ENCODE results near the gene PPIF.

The PPIF gene

GRCh38 chr10:79367426-79368189, 20.3 kb downstream of the PPIF start:
- DNase-seq (ENCODE audit: low read depth): peak; percentile 59

GRCh38 chr10:79372871-79373270, 25.6 kb downstream of the PPIF start:
- H3K27me3 ChIP-seq (replicated peaks; ENCODE audit: control insufficient read depth, insufficient read depth, low read length): no peaks in the 10 kb centered on the region
- DNase-seq (ENCODE audit: low read depth): no peak
- H3K4me1 ChIP-seq (ENCODE audit: control insufficient read depth, insufficient read depth, low read length): peaks cover 22% of the 10 kb centered on the region
- H3K9ac ChIP-seq (ENCODE audit: low read length): no peak overlapping the region
- no peak overlapping the region for H3K4me3 ChIP-seq (ENCODE audit: low read length)
- H3K9me3 ChIP-seq (ENCODE audit: control insufficient read depth, low read length): peaks cover 7% of the 10 kb centered on the region
- no peaks in the 10 kb centered on the region for H3K36me3 ChIP-seq (ENCODE audit: control insufficient read depth, insufficient read depth, low read length, severe bottlenecking)

More at GRCh38 chr10:79367426-79368189, 20.3 kb downstream of the PPIF start:
- Histone ChIP-seq H3K27me3 (replicated peaks; ENCODE audit: control insufficient read depth, insufficient read depth, low read length) (no peaks in the 10 kb centered on the region), H3K9ac (ENCODE audit: low read length) (no peak overlapping the region), H3K36me3 (ENCODE audit: control insufficient read depth, insufficient read depth, low read length, severe bottlenecking) (no peaks in the 10 kb centered on the region), H3K4me3 (ENCODE audit: low read length) (no peak overlapping the region), H3K9me3 (ENCODE audit: control insufficient read depth, low read length) (peaks cover 7% of the 10 kb centered on the region), H3K4me1 (ENCODE audit: control insufficient read depth, insufficient read depth, low read length) (peaks cover 12% of the 10 kb centered on the region)

- Histone ChIP-seq H3K9ac (ENCODE audit: low read length) (peak overlapping the region; percentile 42), H3K9me3 (ENCODE audit: control insufficient read depth, low read length) (peaks cover 7% of the 10 kb centered on the region), H3K4me1 (ENCODE audit: control insufficient read depth, insufficient read depth, low read length) (peaks cover 27% of the 10 kb centered on the region), H3K4me3 (ENCODE audit: low read length) (no peak overlapping the region), H3K27me3 (replicated peaks; ENCODE audit: control insufficient read depth, insufficient read depth, low read length) (no peaks in the 10 kb centered on the region), H3K36me3 (ENCODE audit: control insufficient read depth, insufficient read depth, low read length, severe bottlenecking) (no peaks in the 10 kb centered on the region)
- peak; percentile 91 for DNase-seq (ENCODE audit: low read depth)
These were observed 27.3 kb downstream of the PPIF start for GRCh38 chr10:79374312-79375191.

GRCh38 chr10:79375321-79376077, 28.2 kb downstream of the PPIF start:
- no peaks in the 10 kb centered on the region for H3K27me3 ChIP-seq (replicated peaks; ENCODE audit: control insufficient read depth, insufficient read depth, low read length)
- DNase-seq (ENCODE audit: low read depth): peak; percentile 39
- peaks cover 4% of the 10 kb centered on the region for H3K9me3 ChIP-seq (ENCODE audit: control insufficient read depth, low read length)
- H3K4me3 ChIP-seq (ENCODE audit: low read length): no peak overlapping the region
- H3K36me3 ChIP-seq (ENCODE audit: control insufficient read depth, insufficient read depth, low read length, severe bottlenecking): no peaks in the 10 kb centered on the region
- H3K4me1 ChIP-seq (ENCODE audit: control insufficient read depth, insufficient read depth, low read length): peaks cover 37% of the 10 kb centered on the region
- H3K9ac ChIP-seq (ENCODE audit: low read length): peak overlapping the region; percentile 42

- H3K27me3 ChIP-seq (replicated peaks; ENCODE audit: control insufficient read depth, insufficient read depth, low read length): no peaks in the 10 kb centered on the region
- H3K9ac ChIP-seq (ENCODE audit: low read length): no peak overlapping the region
- no peak overlapping the region for H3K4me3 ChIP-seq (ENCODE audit: low read length)
- no peaks in the 10 kb centered on the region for H3K36me3 ChIP-seq (ENCODE audit: control insufficient read depth, insufficient read depth, low read length, severe bottlenecking)
- H3K4me1 ChIP-seq (ENCODE audit: control insufficient read depth, insufficient read depth, low read length): peaks cover 43% of the 10 kb centered on the region
- no peaks in the 10 kb centered on the region for H3K9me3 ChIP-seq (ENCODE audit: control insufficient read depth, low read length)
- DNase-seq (ENCODE audit: low read depth): no peak
These were observed 28.9 kb downstream of the PPIF start for GRCh38 chr10:79376078-79376628.

- Histone ChIP-seq H3K27me3 (replicated peaks; ENCODE audit: control insufficient read depth, insufficient read depth, low read length) (no peaks in the 10 kb centered on the region), H3K9me3 (ENCODE audit: control insufficient read depth, low read length) (no peaks in the 10 kb centered on the region), H3K4me3 (ENCODE audit: low read length) (no peak overlapping the region), H3K4me1 (ENCODE audit: control insufficient read depth, insufficient read depth, low read length) (peaks cover 51% of the 10 kb centered on the region), H3K36me3 (ENCODE audit: control insufficient read depth, insufficient read depth, low read length, severe bottlenecking) (no peaks in the 10 kb centered on the region), H3K9ac (ENCODE audit: low read length) (no peak overlapping the region)
- DNase-seq (ENCODE audit: low read depth): no peak
These were observed 29.7 kb downstream of the PPIF start for GRCh38 chr10:79376751-79377556.

- Histone ChIP-seq H3K4me1 (ENCODE audit: control insufficient read depth, insufficient read depth, low read length) (peaks cover 59% of the 10 kb centered on the region), H3K9me3 (ENCODE audit: control insufficient read depth, low read length) (no peaks in the 10 kb centered on the region), H3K27me3 (replicated peaks; ENCODE audit: control insufficient read depth, insufficient read depth, low read length) (no peaks in the 10 kb centered on the region), H3K36me3 (ENCODE audit: control insufficient read depth, insufficient read depth, low read length, severe bottlenecking) (no peaks in the 10 kb centered on the region), H3K4me3 (ENCODE audit: low read length) (no peak overlapping the region), H3K9ac (ENCODE audit: low read length) (no peak overlapping the region)
- DNase-seq (ENCODE audit: low read depth): no peak
These were observed 30.5 kb downstream of the PPIF start for GRCh38 chr10:79377557-79378382.

GRCh38 chr10:79378383-79378646, 31.0 kb downstream of the PPIF start:
- DNase-seq (ENCODE audit: low read depth): no peak
- no peak overlapping the region for H3K9ac ChIP-seq (ENCODE audit: low read length)
- no peaks in the 10 kb centered on the region for H3K9me3 ChIP-seq (ENCODE audit: control insufficient read depth, low read length)
- H3K36me3 ChIP-seq (ENCODE audit: control insufficient read depth, insufficient read depth, low read length, severe bottlenecking): no peaks in the 10 kb centered on the region
- no peak overlapping the region for H3K4me3 ChIP-seq (ENCODE audit: low read length)
- H3K4me1 ChIP-seq (ENCODE audit: control insufficient read depth, insufficient read depth, low read length): peaks cover 60% of the 10 kb centered on the region
- no peaks in the 10 kb centered on the region for H3K27me3 ChIP-seq (replicated peaks; ENCODE audit: control insufficient read depth, insufficient read depth, low read length)

- H3K4me3 ChIP-seq (ENCODE audit: low read length): no peak overlapping the region
- DNase-seq (ENCODE audit: low read depth): no peak
- no peaks in the 10 kb centered on the region for H3K27me3 ChIP-seq (replicated peaks; ENCODE audit: control insufficient read depth, insufficient read depth, low read length)
- H3K9ac ChIP-seq (ENCODE audit: low read length): peak overlapping the region; percentile 71
- H3K4me1 ChIP-seq (ENCODE audit: control insufficient read depth, insufficient read depth, low read length): peaks cover 56% of the 10 kb centered on the region
- H3K9me3 ChIP-seq (ENCODE audit: control insufficient read depth, low read length): no peaks in the 10 kb centered on the region
- H3K36me3 ChIP-seq (ENCODE audit: control insufficient read depth, insufficient read depth, low read length, severe bottlenecking): no peaks in the 10 kb centered on the region
These were observed 31.6 kb downstream of the PPIF start for GRCh38 chr10:79378647-79379511.
